Measurements from ENCODE around the gene CDK5.

DNA sequence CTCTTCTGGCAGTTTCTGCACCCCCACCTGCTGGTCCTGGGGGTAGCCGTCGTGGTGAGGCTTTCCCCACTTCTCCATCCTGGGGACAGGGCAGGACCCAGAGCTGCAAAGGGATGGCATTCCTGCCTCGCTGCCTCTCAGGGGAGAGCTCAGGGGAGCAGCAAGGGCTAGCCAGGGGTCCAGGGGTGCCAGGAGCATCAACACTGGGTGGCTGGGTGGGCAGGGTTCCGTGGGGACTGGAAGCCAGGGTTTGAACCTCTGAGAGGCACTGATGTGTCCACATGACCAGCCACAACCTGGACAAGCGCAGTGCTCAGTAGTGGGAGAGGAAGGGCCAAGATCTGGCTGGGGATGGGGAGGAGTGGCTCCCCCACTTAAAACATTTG, 23.8 kb downstream of the CDK5 start:
- TF ChIP-seq POLR2A (IDR thresholded peaks at IDR 0.05): no peak
- TF ChIP-seq, protein P1, sequence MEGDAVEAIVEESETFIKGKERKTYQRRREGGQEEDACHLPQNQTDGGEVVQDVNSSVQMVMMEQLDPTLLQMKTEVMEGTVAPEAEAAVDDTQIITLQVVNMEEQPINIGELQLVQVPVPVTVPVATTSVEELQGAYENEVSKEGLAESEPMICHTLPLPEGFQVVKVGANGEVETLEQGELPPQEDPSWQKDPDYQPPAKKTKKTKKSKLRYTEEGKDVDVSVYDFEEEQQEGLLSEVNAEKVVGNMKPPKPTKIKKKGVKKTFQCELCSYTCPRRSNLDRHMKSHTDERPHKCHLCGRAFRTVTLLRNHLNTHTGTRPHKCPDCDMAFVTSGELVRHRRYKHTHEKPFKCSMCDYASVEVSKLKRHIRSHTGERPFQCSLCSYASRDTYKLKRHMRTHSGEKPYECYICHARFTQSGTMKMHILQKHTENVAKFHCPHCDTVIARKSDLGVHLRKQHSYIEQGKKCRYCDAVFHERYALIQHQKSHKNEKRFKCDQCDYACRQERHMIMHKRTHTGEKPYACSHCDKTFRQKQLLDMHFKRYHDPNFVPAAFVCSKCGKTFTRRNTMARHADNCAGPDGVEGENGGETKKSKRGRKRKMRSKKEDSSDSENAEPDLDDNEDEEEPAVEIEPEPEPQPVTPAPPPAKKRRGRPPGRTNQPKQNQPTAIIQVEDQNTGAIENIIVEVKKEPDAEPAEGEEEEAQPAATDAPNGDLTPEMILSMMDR (IDR thresholded peaks at IDR 0.05): no peak
- no peak for TF ChIP-seq POLR2AphosphoS5 (IDR thresholded peaks at IDR 0.05)

Measured in prostate gland (tissue), 2 donors.